Islet of Langerhans (tissue), 1 donor: Measurements from ENCODE around the gene ANKK1.

ENCODE experiments used
- FAIRE-seq: peaks from one replicate; lab custom pipeline; 2011; peaks lifted over from hg19 to GRCh38; lab: Jason Lieb, UNC

ANKK1 gene

GRCh38 chr11:113378692-113379091, 8.9 kb upstream of the ANKK1 start:
- no peak for FAIRE-seq

GRCh38 chr11:113382121-113382520, 5.5 kb upstream of the ANKK1 start:
- FAIRE-seq, result no peak

- no peak for FAIRE-seq
Measured at GRCh38 chr11:113384551-113384950, 3.0 kb upstream of the ANKK1 start.

- no peak for FAIRE-seq
Measured at GRCh38 chr11:113385749-113386148, 1.8 kb upstream of the ANKK1 start.

- no peak for FAIRE-seq
Measured at GRCh38 chr11:113386866-113387265, 713 bp upstream of the ANKK1 start.

- no peak for FAIRE-seq
Measured at GRCh38 chr11:113389272-113389671, 1.7 kb downstream of the ANKK1 start.

GRCh38 chr11:113392236-113392921, 4.8 kb downstream of the ANKK1 start:
- no peak for FAIRE-seq

- no peak for FAIRE-seq
Measured at GRCh38 chr11:113393501-113393985, 6.0 kb downstream of the ANKK1 start.

GRCh38 chr11:113394919-113395318, 7.3 kb downstream of the ANKK1 start:
- no peak for FAIRE-seq

- FAIRE-seq, result no peak
Measured at GRCh38 chr11:113395782-113396336, 8.3 kb downstream of the ANKK1 start.

- no peak for FAIRE-seq
Measured at GRCh38 chr11:113396690-113397089, 9.1 kb downstream of the ANKK1 start.

- no peak for FAIRE-seq
Measured at GRCh38 chr11:113397212-113397611, 9.6 kb downstream of the ANKK1 start.

- no peak for FAIRE-seq
Measured at GRCh38 chr11:113397821-113398220, 10.2 kb downstream of the ANKK1 start.

GRCh38 chr11:113398669-113399430, 11.3 kb downstream of the ANKK1 start:
- FAIRE-seq, result no peak

- no peak for FAIRE-seq
Measured at GRCh38 chr11:113400631-113401230, 13.2 kb downstream of the ANKK1 start.

- no peak for FAIRE-seq
Measured at GRCh38 chr11:113401718-113402117, 14.1 kb downstream of the ANKK1 start.

- FAIRE-seq, result no peak
Measured at GRCh38 chr11:113404859-113405430, 17.4 kb downstream of the ANKK1 start.

- no peak for FAIRE-seq
Measured at GRCh38 chr11:113405724-113406478, 18.3 kb downstream of the ANKK1 start.

- no peak for FAIRE-seq
Measured at GRCh38 chr11:113407163-113407562, 19.6 kb downstream of the ANKK1 start.

GRCh38 chr11:113408206-113408605, 20.6 kb downstream of the ANKK1 start:
- FAIRE-seq, result no peak

- no peak for FAIRE-seq
Measured at GRCh38 chr11:113408887-113409286, 21.3 kb downstream of the ANKK1 start.

- FAIRE-seq, result no peak
Measured at GRCh38 chr11:113409526-113409925, 21.9 kb downstream of the ANKK1 start.
